SK-N-SH treated with all-trans-retinoic acid at 6 μM for 48 hours (cell line): ENCODE data around the gene SCAMP1.

Source experiments
- ATAC-seq: fragments of 200-7000 bp; cut with Tn5 transposase; 3 replicates; pipeline ENCODE4 v1.9.1; 2020; ENCODE audit warnings: mild to moderate bottlenecking, moderate library complexity
- ARNTL ChIP-seq: fragments of 450-650 bp; formaldehyde crosslinking; IDR thresholded peaks from 2 replicates; pipeline ENCODE4 v1.5.0; 2020; ENCODE audit warnings: low read depth, mild to moderate bottlenecking, moderate library complexity, borderline replicate concordance
- BACH2 ChIP-seq: fragments of 250-450 bp; sonication (Bioruptor Pico); IDR thresholded peaks from 2 replicates; pipeline ENCODE4 v1.9.0; 2021; ENCODE audit warnings: mild to moderate bottlenecking, borderline replicate concordance
- CSDC2 ChIP-seq: fragments of 250-450 bp; sonication (Bioruptor Pico); IDR thresholded peaks from 2 replicates; pipeline ENCODE4 v1.5.0; 2020; ENCODE audit warnings: mild to moderate bottlenecking, moderate library complexity
- ESRRG ChIP-seq: fragments of 250-450 bp; sonication (Bioruptor Pico); IDR thresholded peaks from 2 replicates; pipeline ENCODE4 v1.6.1; 2021; ENCODE audit warnings: mild to moderate bottlenecking
- GLIS3 ChIP-seq: fragments of 250-450 bp; sonication (Bioruptor Pico); IDR thresholded peaks from 2 replicates; pipeline ENCODE4 v1.5.0; 2020; ENCODE audit warnings: mild to moderate bottlenecking, moderate library complexity
- ISL1 ChIP-seq: fragments of 250-450 bp; sonication (Bioruptor Pico); IDR thresholded peaks from 2 replicates; pipeline ENCODE4 v2.1.2; 2022; ENCODE audit warnings: mild to moderate bottlenecking, moderate library complexity
- OSR1 ChIP-seq: fragments of 250-450 bp; sonication (Bioruptor Pico); IDR thresholded peaks from 2 replicates; pipeline ENCODE4 v1.8.0; 2022; ENCODE audit warnings: moderate library complexity, mild to moderate bottlenecking, inconsistent platforms
- PPARA ChIP-seq: fragments of 250-450 bp; sonication (Bioruptor Pico); IDR thresholded peaks from 2 replicates; pipeline ENCODE4 v1.5.0; 2020; ENCODE audit warnings: mild to moderate bottlenecking, borderline replicate concordance
- RARB ChIP-seq: fragments of 250-450 bp; sonication (Bioruptor Pico); IDR thresholded peaks from 2 replicates; pipeline ENCODE4 v1.8.0; 2021; ENCODE audit warnings: mild to moderate bottlenecking, moderate library complexity
- SNAI2 ChIP-seq: fragments of 250-450 bp; sonication (Bioruptor Pico); IDR thresholded peaks from 2 replicates; pipeline ENCODE4 v1.5.0; 2020; ENCODE audit warnings: mild to moderate bottlenecking, moderate library complexity
- TCF4 ChIP-seq: fragments of 250-450 bp; sonication (Bioruptor Pico); IDR thresholded peaks from 2 replicates; pipeline ENCODE4 v1.8.0; 2021; ENCODE audit warnings: mild to moderate bottlenecking, moderate library complexity, borderline replicate concordance
- TOX ChIP-seq: fragments of 250-450 bp; sonication (Bioruptor Pico); IDR thresholded peaks from 2 replicates; pipeline ENCODE4 v1.8.0; 2021; ENCODE audit warnings: mild to moderate bottlenecking, moderate library complexity, borderline replicate concordance
- ZC3H10 ChIP-seq: fragments of 250-450 bp; sonication (Bioruptor Pico); IDR thresholded peaks from 2 replicates; pipeline ENCODE4 v1.5.1; 2021; ENCODE audit warnings: mild to moderate bottlenecking, moderate library complexity
- ZFP30 ChIP-seq: fragments of 450-650 bp; formaldehyde crosslinking; IDR thresholded peaks from 2 replicates; pipeline ENCODE4 v1.5.0; 2022; ENCODE audit warnings: mild to moderate bottlenecking, moderate library complexity
- ZNF565 ChIP-seq: fragments of 450-650 bp; formaldehyde crosslinking; conservative IDR thresholded peaks from 2 replicates; pipeline ENCODE4 v1.5.0; 2020; ENCODE audit warnings: low read depth, mild to moderate bottlenecking, moderate library complexity
- ZNF70 ChIP-seq: fragments of 450-650 bp; formaldehyde crosslinking; IDR thresholded peaks from 2 replicates; pipeline ENCODE4 v1.5.0; 2020; ENCODE audit warnings: mild to moderate bottlenecking, moderate library complexity
- ZNF8 ChIP-seq: fragments of 450-650 bp; formaldehyde crosslinking; IDR thresholded peaks from 2 replicates; pipeline ENCODE4 v1.5.0; 2020; ENCODE audit warnings: mild to moderate bottlenecking, moderate library complexity
- TF ChIP-seq, protein P1 (sequence below): fragments of 250-450 bp; sonication (Bioruptor Pico); IDR thresholded peaks from 2 replicates; pipeline ENCODE4 v1.8.0; 2020; ENCODE audit warnings: mild to moderate bottlenecking, moderate library complexity, borderline replicate concordance
- TF ChIP-seq, protein P2 (sequence below): fragments of 250-450 bp; sonication (Bioruptor Pico); IDR thresholded peaks from 2 replicates; pipeline ENCODE4 v1.5.1; 2021; ENCODE audit warnings: mild to moderate bottlenecking, moderate library complexity
- TF ChIP-seq, protein P3 (sequence below): fragments of 250-450 bp; sonication (Bioruptor Pico); IDR thresholded peaks from 2 replicates; pipeline ENCODE4 v1.5.0; 2020; ENCODE audit warnings: mild to moderate bottlenecking, moderate library complexity
- TF ChIP-seq, protein P4 (sequence below): fragments of 250-450 bp; sonication (Bioruptor Pico); IDR thresholded peaks from 2 replicates; pipeline ENCODE4 v1.8.0; 2021; ENCODE audit warnings: low read depth, mild to moderate bottlenecking, moderate library complexity, borderline replicate concordance
- TF ChIP-seq, protein P5 (sequence below): fragments of 250-450 bp; sonication (Bioruptor Pico); IDR thresholded peaks from 2 replicates; pipeline ENCODE4 v1.5.1; 2020; ENCODE audit warnings: low read depth, mild to moderate bottlenecking, moderate library complexity

SCAMP1 gene

DNA sequence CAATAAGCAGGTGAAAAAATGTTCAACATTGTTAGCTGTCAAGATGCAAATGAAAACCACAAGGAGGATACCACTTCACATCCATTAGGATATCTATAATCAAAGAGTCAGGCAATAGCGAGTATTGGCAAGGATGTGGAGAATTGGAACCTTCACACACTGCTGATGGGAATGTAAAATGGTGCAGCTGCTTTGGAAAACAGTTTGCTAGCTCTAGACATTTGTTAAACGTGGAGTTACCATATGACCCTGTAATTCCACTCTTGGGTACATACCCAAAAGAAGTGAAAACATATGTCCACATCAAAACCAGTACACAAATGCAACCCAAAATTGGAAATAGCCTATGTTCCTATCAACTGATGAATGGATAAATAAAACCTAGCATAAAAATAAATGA is 37.4 kb downstream of the SCAMP1 start:
- no peak for ATAC-seq
- TF ChIP-seq ZNF70 (CRISPR knock-in tag), result no peak
- TF ChIP-seq, protein P1, sequence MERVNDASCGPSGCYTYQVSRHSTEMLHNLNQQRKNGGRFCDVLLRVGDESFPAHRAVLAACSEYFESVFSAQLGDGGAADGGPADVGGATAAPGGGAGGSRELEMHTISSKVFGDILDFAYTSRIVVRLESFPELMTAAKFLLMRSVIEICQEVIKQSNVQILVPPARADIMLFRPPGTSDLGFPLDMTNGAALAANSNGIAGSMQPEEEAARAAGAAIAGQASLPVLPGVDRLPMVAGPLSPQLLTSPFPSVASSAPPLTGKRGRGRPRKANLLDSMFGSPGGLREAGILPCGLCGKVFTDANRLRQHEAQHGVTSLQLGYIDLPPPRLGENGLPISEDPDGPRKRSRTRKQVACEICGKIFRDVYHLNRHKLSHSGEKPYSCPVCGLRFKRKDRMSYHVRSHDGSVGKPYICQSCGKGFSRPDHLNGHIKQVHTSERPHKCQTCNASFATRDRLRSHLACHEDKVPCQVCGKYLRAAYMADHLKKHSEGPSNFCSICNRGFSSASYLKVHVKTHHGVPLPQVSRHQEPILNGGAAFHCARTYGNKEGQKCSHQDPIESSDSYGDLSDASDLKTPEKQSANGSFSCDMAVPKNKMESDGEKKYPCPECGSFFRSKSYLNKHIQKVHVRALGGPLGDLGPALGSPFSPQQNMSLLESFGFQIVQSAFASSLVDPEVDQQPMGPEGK (CRISPR knock-in tag), result no peak
- TF ChIP-seq SNAI2 (CRISPR knock-in tag), result no peak
- TF ChIP-seq ARNTL, result no peak

DNA sequence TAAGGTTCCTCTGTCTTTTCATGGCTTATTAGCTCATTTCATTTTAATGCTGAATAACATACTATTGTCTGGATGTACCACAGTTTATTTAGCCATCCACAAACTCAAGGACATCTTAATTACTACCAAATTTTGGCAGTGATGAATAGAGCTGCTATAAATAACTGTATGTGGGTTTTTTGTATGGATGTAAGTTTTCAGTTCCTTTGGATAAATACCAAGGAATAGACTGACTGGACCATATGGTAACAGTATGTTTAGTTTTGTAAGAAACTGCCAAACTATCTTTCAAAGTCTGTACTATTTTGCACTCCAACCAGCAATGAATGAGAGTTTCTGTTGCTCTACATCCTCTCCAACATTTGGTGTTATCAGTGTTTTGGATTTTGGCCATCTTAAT is 38.7 kb downstream of the SCAMP1 start:
- TF ChIP-seq PPARA (CRISPR knock-in tag) (no peak), ZFP30 (CRISPR knock-in tag) (no peak), ZNF70 (CRISPR knock-in tag) (no peak), ZNF8 (CRISPR knock-in tag) (no peak), ARNTL (no peak)
- ATAC-seq, result no peak

DNA sequence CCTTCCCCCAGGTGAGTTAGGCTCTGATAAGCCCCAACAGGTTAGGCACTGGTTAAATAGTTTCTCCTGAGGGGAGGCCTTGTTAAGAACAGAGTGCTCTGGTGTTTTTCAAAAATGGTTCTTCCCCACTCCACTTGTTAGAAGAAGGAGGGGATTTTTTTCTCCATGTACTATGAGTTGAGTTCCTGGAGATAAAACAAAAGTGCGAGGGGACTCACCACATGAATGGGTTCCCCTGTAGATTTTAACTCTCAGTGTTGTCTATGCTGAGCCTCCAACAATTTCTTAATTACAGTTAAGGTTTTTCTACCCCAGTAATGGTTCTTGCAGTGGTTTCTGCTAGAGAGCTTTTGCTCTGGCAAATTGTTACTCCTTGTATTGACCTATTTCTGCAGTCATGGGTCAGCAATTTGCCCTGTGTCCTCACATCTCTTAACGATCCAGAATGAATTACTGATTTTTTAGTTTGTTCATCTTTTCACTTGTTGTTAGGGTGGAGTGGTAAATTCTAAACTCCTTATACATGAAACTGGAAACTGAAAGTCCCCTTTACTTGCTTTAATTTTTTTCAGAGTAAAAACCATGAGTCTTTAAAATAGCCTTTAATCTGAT is 44.4 kb downstream of the SCAMP1 start:
- TF ChIP-seq RARB (CRISPR knock-in tag), result no peak
- no peak for TF ChIP-seq PPARA (CRISPR knock-in tag)
- no peak for TF ChIP-seq TOX
- no peak for TF ChIP-seq CSDC2
- no peak for TF ChIP-seq ISL1 (CRISPR knock-in tag)
- TF ChIP-seq ESRRG (CRISPR knock-in tag), result no peak
- TF ChIP-seq, protein P2, sequence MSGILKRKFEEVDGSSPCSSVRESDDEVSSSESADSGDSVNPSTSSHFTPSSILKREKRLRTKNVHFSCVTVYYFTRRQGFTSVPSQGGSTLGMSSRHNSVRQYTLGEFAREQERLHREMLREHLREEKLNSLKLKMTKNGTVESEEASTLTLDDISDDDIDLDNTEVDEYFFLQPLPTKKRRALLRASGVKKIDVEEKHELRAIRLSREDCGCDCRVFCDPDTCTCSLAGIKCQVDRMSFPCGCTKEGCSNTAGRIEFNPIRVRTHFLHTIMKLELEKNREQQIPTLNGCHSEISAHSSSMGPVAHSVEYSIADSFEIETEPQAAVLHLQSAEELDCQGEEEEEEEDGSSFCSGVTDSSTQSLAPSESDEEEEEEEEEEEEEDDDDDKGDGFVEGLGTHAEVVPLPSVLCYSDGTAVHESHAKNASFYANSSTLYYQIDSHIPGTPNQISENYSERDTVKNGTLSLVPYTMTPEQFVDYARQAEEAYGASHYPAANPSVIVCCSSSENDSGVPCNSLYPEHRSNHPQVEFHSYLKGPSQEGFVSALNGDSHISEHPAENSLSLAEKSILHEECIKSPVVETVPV (CRISPR knock-in tag), result no peak
- no peak for TF ChIP-seq ZC3H10 (CRISPR knock-in tag)
- TF ChIP-seq SNAI2 (CRISPR knock-in tag), result no peak
- TF ChIP-seq ZNF70 (CRISPR knock-in tag), result no peak
- TF ChIP-seq, protein P3, sequence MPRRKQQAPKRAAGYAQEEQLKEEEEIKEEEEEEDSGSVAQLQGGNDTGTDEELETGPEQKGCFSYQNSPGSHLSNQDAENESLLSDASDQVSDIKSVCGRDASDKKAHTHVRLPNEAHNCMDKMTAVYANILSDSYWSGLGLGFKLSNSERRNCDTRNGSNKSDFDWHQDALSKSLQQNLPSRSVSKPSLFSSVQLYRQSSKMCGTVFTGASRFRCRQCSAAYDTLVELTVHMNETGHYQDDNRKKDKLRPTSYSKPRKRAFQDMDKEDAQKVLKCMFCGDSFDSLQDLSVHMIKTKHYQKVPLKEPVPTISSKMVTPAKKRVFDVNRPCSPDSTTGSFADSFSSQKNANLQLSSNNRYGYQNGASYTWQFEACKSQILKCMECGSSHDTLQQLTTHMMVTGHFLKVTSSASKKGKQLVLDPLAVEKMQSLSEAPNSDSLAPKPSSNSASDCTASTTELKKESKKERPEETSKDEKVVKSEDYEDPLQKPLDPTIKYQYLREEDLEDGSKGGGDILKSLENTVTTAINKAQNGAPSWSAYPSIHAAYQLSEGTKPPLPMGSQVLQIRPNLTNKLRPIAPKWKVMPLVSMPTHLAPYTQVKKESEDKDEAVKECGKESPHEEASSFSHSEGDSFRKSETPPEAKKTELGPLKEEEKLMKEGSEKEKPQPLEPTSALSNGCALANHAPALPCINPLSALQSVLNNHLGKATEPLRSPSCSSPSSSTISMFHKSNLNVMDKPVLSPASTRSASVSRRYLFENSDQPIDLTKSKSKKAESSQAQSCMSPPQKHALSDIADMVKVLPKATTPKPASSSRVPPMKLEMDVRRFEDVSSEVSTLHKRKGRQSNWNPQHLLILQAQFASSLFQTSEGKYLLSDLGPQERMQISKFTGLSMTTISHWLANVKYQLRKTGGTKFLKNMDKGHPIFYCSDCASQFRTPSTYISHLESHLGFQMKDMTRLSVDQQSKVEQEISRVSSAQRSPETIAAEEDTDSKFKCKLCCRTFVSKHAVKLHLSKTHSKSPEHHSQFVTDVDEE, result no peak
- TF ChIP-seq ZFP30 (CRISPR knock-in tag), result no peak
- no peak for TF ChIP-seq BACH2 (CRISPR knock-in tag)
- TF ChIP-seq TCF4 (CRISPR knock-in tag), result no peak
- no peak for ATAC-seq

DNA sequence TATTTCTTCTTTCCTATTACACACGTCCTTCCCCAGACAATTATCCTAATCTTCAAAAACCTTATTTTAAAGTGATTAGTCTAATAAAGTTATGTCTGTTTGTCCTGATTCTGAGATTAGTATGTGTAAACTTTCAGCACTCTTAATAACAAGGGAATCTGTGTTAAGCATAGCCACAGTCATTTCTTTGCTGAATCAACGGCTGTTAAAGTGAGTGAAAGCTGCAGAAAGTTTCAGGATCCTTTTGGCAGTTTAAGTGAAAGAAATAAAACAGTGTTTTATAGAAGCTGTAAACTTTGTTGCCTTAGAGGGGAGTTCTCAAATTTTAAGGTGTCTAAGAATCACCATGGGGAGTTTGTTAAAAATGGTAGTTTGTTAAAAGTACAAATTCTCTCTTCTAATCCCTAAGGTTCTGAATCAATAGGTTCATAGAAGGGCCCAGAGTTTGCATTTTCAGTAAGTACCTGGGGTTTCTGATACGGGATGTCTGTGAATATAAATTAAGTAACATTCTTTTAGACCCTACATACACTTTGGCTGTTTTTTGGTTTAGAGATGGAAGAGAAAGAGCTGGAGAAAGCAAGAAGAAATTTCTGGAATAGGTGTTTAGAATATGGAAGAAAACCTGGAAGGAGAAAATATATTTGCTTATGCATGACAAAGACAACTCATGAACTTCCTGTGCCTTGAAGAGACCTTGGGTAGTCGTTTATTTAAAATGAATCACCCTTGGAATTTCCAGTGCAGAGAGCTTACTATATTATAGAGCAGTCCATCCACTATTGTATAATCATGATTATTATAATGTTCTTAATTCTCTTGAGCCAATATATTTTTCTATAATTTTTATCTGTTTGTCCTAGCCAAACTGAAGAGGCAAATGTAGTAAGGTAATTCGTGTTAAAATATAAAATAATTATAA is 45.7 kb downstream of the SCAMP1 start:
- TF ChIP-seq PPARA (CRISPR knock-in tag), result no peak
- no peak for TF ChIP-seq ESRRG (CRISPR knock-in tag)
- TF ChIP-seq OSR1, result no peak
- TF ChIP-seq RARB (CRISPR knock-in tag), result no peak
- TF ChIP-seq SNAI2 (CRISPR knock-in tag), result no peak
- TF ChIP-seq, protein P4, sequence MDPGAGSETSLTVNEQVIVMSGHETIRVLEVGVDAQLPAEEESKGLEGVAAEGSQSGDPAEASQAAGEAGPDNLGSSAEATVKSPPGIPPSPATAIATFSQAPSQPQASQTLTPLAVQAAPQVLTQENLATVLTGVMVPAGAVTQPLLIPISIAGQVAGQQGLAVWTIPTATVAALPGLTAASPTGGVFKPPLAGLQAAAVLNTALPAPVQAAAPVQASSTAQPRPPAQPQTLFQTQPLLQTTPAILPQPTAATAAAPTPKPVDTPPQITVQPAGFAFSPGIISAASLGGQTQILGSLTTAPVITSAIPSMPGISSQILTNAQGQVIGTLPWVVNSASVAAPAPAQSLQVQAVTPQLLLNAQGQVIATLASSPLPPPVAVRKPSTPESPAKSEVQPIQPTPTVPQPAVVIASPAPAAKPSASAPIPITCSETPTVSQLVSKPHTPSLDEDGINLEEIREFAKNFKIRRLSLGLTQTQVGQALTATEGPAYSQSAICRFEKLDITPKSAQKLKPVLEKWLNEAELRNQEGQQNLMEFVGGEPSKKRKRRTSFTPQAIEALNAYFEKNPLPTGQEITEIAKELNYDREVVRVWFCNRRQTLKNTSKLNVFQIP (CRISPR knock-in tag), result no peak
- TF ChIP-seq BACH2 (CRISPR knock-in tag), result no peak
- TF ChIP-seq, protein P5, sequence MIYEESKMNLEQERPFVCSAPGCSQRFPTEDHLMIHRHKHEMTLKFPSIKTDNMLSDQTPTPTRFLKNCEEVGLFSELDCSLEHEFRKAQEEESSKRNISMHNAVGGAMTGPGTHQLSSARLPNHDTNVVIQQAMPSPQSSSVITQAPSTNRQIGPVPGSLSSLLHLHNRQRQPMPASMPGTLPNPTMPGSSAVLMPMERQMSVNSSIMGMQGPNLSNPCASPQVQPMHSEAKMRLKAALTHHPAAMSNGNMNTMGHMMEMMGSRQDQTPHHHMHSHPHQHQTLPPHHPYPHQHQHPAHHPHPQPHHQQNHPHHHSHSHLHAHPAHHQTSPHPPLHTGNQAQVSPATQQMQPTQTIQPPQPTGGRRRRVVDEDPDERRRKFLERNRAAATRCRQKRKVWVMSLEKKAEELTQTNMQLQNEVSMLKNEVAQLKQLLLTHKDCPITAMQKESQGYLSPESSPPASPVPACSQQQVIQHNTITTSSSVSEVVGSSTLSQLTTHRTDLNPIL (CRISPR knock-in tag), result no peak
- TF ChIP-seq ZNF565 (CRISPR knock-in tag), result no peak
- TF ChIP-seq, protein P3, result no peak
- TF ChIP-seq TCF4 (CRISPR knock-in tag), result no peak
- no peak for TF ChIP-seq GLIS3 (CRISPR knock-in tag)
- no peak for TF ChIP-seq TOX
- ATAC-seq, result peak; percentile 87
